GM19238 (cell line): ENCODE measurements around the gene MORN1.

Experiments
- DNase-seq: peaks from one replicate; pipeline ENCODE4 v3.0.0; 2011; ENCODE audit warnings: low spot score; ENCODE audit not compliant: insufficient read length

Gene MORN1

GRCh38 chr1:2320760-2321667, 70.3 kb downstream of the MORN1 start:
- no peak for DNase-seq

GRCh38 chr1:2320006-2320405, 71.3 kb downstream of the MORN1 start:
- DNase-seq, result no peak

GRCh38 chr1:2319291-2319690, 72.1 kb downstream of the MORN1 start:
- DNase-seq, result no peak

- DNase-seq, result no peak
Observed at GRCh38 chr1:2318314-2319278, 72.8 kb downstream of the MORN1 start.

- no peak for DNase-seq
Observed at GRCh38 chr1:2317230-2318065, 73.9 kb downstream of the MORN1 start.

- no peak for DNase-seq
Observed at GRCh38 chr1:2316451-2316961, 74.8 kb downstream of the MORN1 start.

GRCh38 chr1:2315674-2316450, 75.5 kb downstream of the MORN1 start:
- no peak for DNase-seq

- DNase-seq, result peak; percentile 93
Observed at GRCh38 chr1:2314803-2315673, 76.3 kb downstream of the MORN1 start.

GRCh38 chr1:2314273-2314802, 77.0 kb downstream of the MORN1 start:
- DNase-seq, result peak; percentile 56

- DNase-seq, result no peak
Observed at GRCh38 chr1:2313651-2314261, 77.6 kb downstream of the MORN1 start.

GRCh38 chr1:2312515-2313301, 78.6 kb downstream of the MORN1 start:
- DNase-seq, result no peak

GRCh38 chr1:2312160-2312514, 79.2 kb downstream of the MORN1 start:
- no peak for DNase-seq

- DNase-seq, result peak; percentile 66
Observed at GRCh38 chr1:2311184-2312032, 79.9 kb downstream of the MORN1 start.

GRCh38 chr1:2310332-2311183, 80.8 kb downstream of the MORN1 start:
- DNase-seq, result no peak

GRCh38 chr1:2308844-2309243, 82.5 kb downstream of the MORN1 start:
- no peak for DNase-seq

GRCh38 chr1:2307972-2308371, 83.4 kb downstream of the MORN1 start:
- no peak for DNase-seq
